Effector memory CD4-positive, alpha-beta T cell (primary cell): ENCODE measurements around the gene IL18R1.

Experiments
- DNase-seq, 3 donors: peaks; one replicate each; pipeline ENCODE4 v3.0.0-alpha.2; 2020
- H3K27ac ChIP-seq: 2 replicates; pipeline ENCODE4 v1.7.0; 2013; ENCODE audit warnings: mild to moderate bottlenecking, low read length, moderate library complexity; ENCODE audit not compliant: insufficient read depth, poor library complexity, severe bottlenecking
- H3K27me3 ChIP-seq: replicated peaks from 2 replicates; pipeline ENCODE4 v1.7.0; 2013; ENCODE audit warnings: mild to moderate bottlenecking, low read length; ENCODE audit not compliant: insufficient read depth, control insufficient read depth, poor library complexity, severe bottlenecking
- H3K36me3 ChIP-seq: 2 replicates; pipeline ENCODE4 v1.7.0; 2013; ENCODE audit warnings: mild to moderate bottlenecking, low read length, moderate library complexity; ENCODE audit not compliant: control insufficient read depth, insufficient read depth
- H3K4me1 ChIP-seq: 2 replicates; pipeline ENCODE4 v1.7.0; 2013; ENCODE audit warnings: low read length, mild to moderate bottlenecking; ENCODE audit not compliant: control insufficient read depth, insufficient read depth, poor library complexity, severe bottlenecking
- H3K4me3 ChIP-seq: 2 replicates; pipeline ENCODE4 v1.7.0; 2013; ENCODE audit warnings: low read length, low read depth, mild to moderate bottlenecking; ENCODE audit not compliant: insufficient read depth, poor library complexity, severe bottlenecking
- H3K9me3 ChIP-seq: 2 replicates; pipeline ENCODE4 v1.7.0; 2013; ENCODE audit warnings: mild to moderate bottlenecking, low read length, moderate library complexity; ENCODE audit not compliant: control insufficient read depth
- total RNA-seq, 3 donors: gene quantifications; one replicate each; lab custom pipeline; 2026; lab: John Stamatoyannopoulos, UW

The IL18R1 gene
- total RNA-seq, result 31.3 to 74.4 (median 50.0) reads per million in 3 donors

- H3K27ac ChIP-seq, result peak within 1 kb of the TSS; percentile 77
- peak; percentile 44 to 64 (median 57) for DNase-seq
- H3K36me3 ChIP-seq, result no peaks in the 10 kb centered on the region
- H3K4me1 ChIP-seq, result peaks cover 14% of the 10 kb centered on the region
- H3K4me3 ChIP-seq, result peak within 1 kb of the TSS; percentile 93
- H3K9me3 ChIP-seq, result no peaks in the 10 kb centered on the region
- H3K27me3 ChIP-seq, result no peaks in the 10 kb centered on the region
Observed at GRCh38 chr2:102355526-102356380, at the start of gene IL18R1. Gene IL18R1, plus strand, starts transcription at chr2:102355796. Its CDS starts 6,865 bp downstream, at chr2:102362661.

DNA sequence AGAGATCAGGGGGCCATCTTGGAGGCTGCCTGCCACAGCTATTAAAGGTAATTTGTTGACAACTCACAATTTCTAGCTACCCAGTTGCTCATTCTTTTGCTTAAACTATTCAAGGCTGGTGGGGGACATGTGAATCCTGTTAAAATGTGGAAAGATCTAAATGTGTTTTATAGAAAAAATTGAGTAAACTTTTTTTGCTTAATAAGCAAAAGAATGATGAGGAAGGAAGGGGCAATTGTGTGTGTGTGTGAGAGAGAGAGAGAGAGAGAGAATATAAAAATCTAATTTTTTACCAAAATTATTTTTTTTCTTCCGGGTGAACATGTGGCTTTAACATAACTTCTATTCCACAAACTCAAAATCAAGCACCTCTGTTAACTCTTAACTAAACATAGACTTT, 49.5 kb upstream of the IL18R1 start:
- Histone ChIP-seq H3K27ac (no peak overlapping the region), H3K36me3 (no peaks in the 10 kb centered on the region), H3K4me1 (peaks cover 3% of the 10 kb centered on the region), H3K4me3 (no peak overlapping the region), H3K9me3 (no peaks in the 10 kb centered on the region), H3K27me3 (no peaks in the 10 kb centered on the region)
- no peak for DNase-seq

DNA sequence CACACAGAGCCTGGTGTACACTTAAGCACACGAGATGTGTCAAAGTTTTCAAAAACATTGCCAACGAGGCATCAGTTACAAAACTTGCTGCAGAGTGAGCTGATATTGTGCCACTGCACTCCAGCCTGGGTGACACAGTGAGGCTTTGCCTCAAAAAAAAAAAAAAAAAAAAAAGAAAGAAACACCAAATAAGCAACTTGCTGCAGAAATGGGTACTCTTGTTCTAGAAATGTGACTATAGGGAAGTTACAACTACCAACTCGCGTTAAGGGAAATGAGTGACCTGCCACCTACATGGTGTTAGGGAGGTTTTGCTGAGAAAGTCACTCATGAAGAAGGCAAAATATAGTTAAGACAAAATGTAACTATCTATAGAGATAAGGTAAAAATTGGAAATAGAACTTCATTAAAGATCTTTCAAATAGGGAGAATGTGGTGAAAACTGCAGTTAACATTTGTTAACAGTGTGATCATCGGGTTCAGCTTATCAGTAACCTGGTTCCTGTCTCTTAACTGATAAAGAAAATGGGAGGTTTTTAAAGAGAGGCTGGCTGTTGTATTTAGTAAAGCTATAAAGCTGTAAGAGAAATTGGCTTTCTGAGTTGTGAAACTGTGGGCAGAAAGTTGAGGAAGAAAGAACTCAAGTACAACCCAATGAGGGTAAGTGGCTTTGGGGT, 44.5 kb upstream of the IL18R1 start, which contains the start of gene IL1RL1:
TSS of gene IL1RL1 (plus strand) at position 600 of the 677 bp plus-strand sequence. CDS start 26,702 bp downstream, outside the sequence.
- Histone ChIP-seq H3K36me3 (no peaks in the 10 kb centered on the region), H3K4me1 (no peaks in the 10 kb centered on the region), H3K9me3 (no peaks in the 10 kb centered on the region), H3K4me3 (no peak within 1 kb of the TSS), H3K27me3 (no peaks in the 10 kb centered on the region), H3K27ac (no peak within 1 kb of the TSS)
- no peak for DNase-seq

- Histone ChIP-seq H3K27ac (no peak overlapping the region), H3K4me3 (no peak overlapping the region), H3K9me3 (no peaks in the 10 kb centered on the region), H3K36me3 (no peaks in the 10 kb centered on the region), H3K4me1 (no peaks in the 10 kb centered on the region), H3K27me3 (no peaks in the 10 kb centered on the region)
- DNase-seq, result no peak
Observed at GRCh38 chr2:102313025-102313424, 42.6 kb upstream of the IL18R1 start.

DNA sequence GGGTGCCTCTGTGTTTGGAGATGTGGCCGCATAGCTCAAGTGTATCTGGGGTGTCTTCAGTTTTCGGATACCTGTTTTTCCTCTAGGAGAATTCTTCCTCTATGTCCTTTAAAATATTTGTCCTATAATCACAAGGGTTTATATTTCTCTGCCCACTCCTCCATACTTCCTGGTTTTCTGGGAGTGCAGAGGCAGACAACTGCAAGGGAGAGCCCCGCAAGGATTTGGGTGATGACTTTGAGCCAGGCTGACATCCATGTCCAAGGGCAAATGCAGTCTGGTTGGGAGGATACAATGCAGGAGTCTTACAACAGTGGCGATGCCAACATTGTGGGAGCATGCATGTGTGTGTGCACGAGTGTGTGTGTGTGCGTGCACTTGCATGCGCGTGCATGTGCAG, 42.1 kb upstream of the IL18R1 start:
- Histone ChIP-seq H3K27ac (no peak overlapping the region), H3K4me3 (no peak overlapping the region)

DNA sequence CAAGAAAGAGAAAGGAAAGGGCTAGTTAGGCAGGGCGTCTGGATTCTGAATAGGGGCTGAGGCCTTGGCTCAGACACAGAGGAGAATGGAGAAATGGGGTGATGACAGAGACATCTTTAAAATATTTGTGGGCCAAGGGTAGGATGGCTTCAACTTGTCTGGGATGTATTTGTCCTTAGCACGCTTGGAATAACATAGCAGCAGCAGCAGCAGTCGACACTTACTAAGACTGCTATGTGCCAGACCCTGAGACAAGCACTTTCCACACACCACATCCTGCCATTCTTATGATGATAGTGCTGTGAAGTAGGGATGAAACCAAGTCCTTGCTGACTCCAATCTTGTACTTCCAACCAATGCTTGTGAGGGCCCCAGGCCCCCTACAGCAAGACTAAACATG, 41.6 kb upstream of the IL18R1 start:
- Histone ChIP-seq H3K4me3 (no peak overlapping the region), H3K27me3 (no peaks in the 10 kb centered on the region), H3K36me3 (no peaks in the 10 kb centered on the region), H3K4me1 (no peaks in the 10 kb centered on the region), H3K27ac (no peak overlapping the region), H3K9me3 (no peaks in the 10 kb centered on the region)
- DNase-seq, result no peak

More for the DNA sequence above, 42.1 kb upstream of the IL18R1 start:
- no peak for DNase-seq
- Histone ChIP-seq H3K4me1 (no peaks in the 10 kb centered on the region), H3K9me3 (no peaks in the 10 kb centered on the region), H3K27me3 (no peaks in the 10 kb centered on the region), H3K36me3 (no peaks in the 10 kb centered on the region)

- no peaks in the 10 kb centered on the region for H3K9me3 ChIP-seq
- no peak overlapping the region for H3K27ac ChIP-seq
- H3K36me3 ChIP-seq, result no peaks in the 10 kb centered on the region
- no peak for DNase-seq
- no peaks in the 10 kb centered on the region for H3K4me1 ChIP-seq
- no peaks in the 10 kb centered on the region for H3K27me3 ChIP-seq
- no peak overlapping the region for H3K4me3 ChIP-seq
Observed at GRCh38 chr2:102315921-102316320, 39.7 kb upstream of the IL18R1 start.

DNA sequence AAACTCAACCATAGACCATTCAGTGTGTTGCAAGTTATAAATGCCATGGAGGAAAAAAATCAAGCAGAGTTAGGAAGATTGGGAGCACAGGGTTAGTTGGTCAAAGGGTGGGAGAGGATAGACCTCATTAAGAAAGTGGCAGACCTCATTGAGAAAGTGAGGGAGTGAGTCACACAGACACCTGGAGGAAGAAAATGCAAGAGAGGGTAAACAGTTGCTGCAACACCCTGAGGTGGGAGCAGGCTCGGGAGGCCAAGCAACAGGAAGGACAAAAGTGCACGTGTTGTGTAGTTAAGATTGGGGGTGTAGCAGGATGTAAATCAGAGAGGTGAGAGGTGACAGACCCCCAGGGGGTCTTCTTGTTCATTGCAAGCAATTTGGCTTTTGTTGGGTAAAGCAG, 37.9 kb upstream of the IL18R1 start:
- H3K4me1 ChIP-seq, result no peaks in the 10 kb centered on the region
- H3K36me3 ChIP-seq, result no peaks in the 10 kb centered on the region
- H3K4me3 ChIP-seq, result no peak overlapping the region
- no peaks in the 10 kb centered on the region for H3K27me3 ChIP-seq
- DNase-seq, result no peak
- no peaks in the 10 kb centered on the region for H3K9me3 ChIP-seq
- no peak overlapping the region for H3K27ac ChIP-seq

DNA sequence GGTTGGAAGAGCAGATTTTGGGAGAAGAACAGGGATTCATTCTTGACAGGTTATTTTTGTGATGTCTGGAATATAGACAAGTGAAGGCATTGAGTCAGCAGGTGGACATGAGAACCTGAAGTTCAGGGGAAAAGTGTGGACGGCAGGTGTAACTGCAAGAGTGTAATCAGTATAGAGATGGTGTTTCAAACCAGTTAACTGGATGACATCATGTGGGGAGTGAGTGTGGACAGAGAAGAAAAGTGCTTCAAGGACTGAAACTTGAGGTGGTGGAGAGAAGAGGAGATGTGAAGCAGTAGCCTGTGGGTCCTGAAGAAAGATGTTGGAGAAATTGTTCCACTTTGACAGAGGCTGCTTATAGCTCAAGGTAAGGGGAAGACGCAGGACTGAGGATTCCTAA, 37.2 kb upstream of the IL18R1 start:
- Histone ChIP-seq H3K9me3 (no peaks in the 10 kb centered on the region), H3K36me3 (no peaks in the 10 kb centered on the region), H3K27me3 (no peaks in the 10 kb centered on the region), H3K4me1 (no peaks in the 10 kb centered on the region), H3K27ac (no peak overlapping the region), H3K4me3 (no peak overlapping the region)
- no peak for DNase-seq
